ENCODE data around the gene SLC2A10.

The SLC2A10 gene

GRCh38 chr20:46682063-46682821 is 27.2 kb upstream of the SLC2A10 start:
- DNase-seq: peak in 1 of 2 experiments; percentile 45

GRCh38 chr20:46683011-46683667 is 26.3 kb upstream of the SLC2A10 start:
- DNase-seq: no peak

GRCh38 chr20:46683668-46683938 is 25.8 kb upstream of the SLC2A10 start:
- DNase-seq: no peak

DNA sequence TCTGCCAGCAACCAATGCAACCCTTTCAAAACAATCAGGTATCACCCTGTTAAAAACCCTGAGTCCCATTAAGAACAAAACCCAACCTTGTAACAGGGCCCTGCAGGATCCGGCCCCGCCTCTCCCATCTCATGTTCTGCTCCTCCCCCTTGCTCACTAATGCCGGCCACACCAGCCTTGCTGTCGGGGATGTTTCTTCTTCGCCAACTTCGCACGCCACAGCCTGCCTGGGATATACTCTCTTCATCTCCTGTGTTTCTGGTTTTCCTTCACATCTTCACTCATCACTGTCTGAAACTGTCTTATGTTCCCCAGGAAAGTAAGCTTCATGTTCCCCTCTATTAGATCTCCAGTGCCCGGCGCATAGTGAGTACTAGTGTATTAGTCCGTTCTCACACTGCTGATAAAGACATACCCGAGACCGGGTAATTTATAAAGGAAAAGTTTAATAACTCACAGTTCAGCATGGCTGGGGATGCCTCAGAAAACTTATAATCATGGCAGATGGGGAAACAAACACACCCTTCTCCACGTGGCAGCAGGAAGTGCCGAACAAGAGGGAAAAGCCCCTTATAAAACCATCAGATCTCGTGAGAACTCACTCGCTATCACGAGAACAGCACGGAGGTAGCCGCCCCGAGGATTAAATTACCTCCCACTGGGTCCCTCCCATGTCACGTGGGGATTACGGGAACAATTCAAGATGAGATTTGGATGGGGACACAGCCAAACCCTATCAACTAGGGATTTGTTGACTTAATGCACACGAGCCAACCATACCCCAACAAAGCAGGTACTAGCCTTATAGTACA is 25.3 kb upstream of the SLC2A10 start:
- DNase-seq: peak; percentile 55 to 64

GRCh38 chr20:46688151-46689081 is 21.0 kb upstream of the SLC2A10 start:
- DNase-seq: peak in 1 of 2 experiments; percentile 51

GRCh38 chr20:46689082-46689753 is 20.2 kb upstream of the SLC2A10 start, which contains the start of gene TP53RK:
Gene TP53RK, minus strand, starts transcription at chr20:46689444. Its CDS starts 30 bp downstream, at chr20:46689414.
- DNase-seq: peak; percentile 89 to 96

DNA sequence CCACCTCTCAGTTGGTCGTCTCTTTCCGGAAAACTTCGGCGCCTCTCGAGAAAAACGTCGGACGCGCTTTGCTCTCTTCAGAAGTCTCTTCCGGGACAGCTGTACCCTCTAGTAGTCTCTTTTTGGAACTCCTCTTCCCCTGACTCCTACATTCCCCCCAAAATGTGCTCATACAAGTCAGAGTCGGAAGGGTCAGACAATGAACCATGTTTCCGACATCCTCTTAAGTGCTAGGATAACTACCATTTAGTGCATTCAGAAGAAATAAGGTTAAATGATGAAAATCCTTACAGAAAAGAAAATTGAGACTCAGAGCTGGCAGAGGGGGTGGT is 19.7 kb upstream of the SLC2A10 start:
- DNase-seq: no peak

GRCh38 chr20:46690219-46691106 is 19.0 kb upstream of the SLC2A10 start:
- DNase-seq: no peak

GRCh38 chr20:46691196-46691595 is 18.3 kb upstream of the SLC2A10 start:
- no peak for DNase-seq

DNA sequence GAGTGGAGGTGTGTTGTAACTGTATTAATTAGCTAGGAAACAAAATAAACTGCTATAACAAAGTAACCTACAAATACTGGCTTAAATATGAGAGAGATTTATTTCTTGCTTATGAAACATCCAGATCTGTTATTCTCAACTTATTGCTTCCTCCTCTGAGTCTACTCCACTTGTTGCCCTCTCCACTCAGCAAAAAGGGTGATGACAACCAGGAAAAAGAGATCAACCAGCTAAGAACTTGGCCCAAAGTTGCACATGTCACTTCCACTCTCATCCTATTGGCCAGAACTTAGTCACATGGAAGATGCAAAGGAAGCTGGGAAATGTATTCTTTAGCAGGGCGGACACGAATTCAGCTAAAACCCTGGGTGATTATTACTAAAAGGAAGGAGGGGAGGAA is 15.0 kb upstream of the SLC2A10 start:
- peak in 1 of 2 experiments; percentile 19 for DNase-seq

- peak; percentile 60 to 83 for DNase-seq
These were observed 13.6 kb upstream of the SLC2A10 start for GRCh38 chr20:46695892-46696291.

DNA sequence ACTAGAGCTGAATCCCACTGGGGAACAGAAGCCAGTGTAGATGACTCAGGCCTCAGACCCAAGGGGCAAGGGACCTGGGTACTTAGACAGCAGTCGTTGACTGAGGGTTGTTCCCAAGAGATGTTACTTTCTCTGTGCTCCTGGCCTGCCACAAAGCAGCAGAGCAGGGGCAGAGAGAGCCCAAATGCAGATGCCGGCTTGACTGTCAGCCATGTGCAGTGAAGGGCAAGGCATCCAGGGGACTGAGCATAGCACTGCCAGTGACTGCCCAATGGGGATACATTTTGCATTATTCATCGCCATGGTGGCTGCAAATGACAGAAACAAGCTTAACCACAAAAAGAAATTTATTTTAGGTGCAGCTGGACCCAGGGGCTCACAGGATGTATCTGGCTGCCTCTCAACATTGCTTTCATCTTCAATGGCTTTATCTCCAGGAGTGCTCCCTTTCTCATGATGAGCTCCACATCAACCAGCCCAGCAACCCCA is 12.6 kb upstream of the SLC2A10 start:
- no peak for DNase-seq

GRCh38 chr20:46698788-46699187 is 10.7 kb upstream of the SLC2A10 start:
- no peak for DNase-seq

- peak; percentile 48 to 60 for DNase-seq
These were observed 9.6 kb upstream of the SLC2A10 start for GRCh38 chr20:46699651-46700359.

GRCh38 chr20:46700481-46700880 is 9.0 kb upstream of the SLC2A10 start:
- no peak for DNase-seq

- DNase-seq: no peak
These were observed 8.4 kb upstream of the SLC2A10 start for GRCh38 chr20:46701057-46701456.

DNA sequence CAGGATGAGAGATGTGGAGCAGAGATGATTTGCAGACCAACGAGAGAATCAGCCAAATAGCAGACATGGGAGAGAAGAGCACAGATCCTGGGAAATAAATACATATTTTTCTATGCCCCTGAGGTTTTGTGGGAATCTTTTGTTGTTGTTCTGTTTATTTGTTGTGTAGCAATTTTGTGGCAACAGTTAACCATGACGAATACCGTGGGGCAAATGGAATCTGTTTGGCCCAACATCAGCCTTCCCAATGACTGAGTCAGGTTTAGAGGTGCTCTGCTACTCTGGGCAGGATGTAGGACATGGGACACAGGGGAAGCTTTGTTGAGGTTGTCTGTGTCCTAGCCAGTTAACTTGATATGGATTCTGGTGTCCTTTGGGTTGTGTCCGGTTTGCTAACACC is 7.9 kb upstream of the SLC2A10 start:
- DNase-seq: no peak

GRCh38 chr20:46701986-46702385 is 7.5 kb upstream of the SLC2A10 start:
- no peak for DNase-seq

DNA sequence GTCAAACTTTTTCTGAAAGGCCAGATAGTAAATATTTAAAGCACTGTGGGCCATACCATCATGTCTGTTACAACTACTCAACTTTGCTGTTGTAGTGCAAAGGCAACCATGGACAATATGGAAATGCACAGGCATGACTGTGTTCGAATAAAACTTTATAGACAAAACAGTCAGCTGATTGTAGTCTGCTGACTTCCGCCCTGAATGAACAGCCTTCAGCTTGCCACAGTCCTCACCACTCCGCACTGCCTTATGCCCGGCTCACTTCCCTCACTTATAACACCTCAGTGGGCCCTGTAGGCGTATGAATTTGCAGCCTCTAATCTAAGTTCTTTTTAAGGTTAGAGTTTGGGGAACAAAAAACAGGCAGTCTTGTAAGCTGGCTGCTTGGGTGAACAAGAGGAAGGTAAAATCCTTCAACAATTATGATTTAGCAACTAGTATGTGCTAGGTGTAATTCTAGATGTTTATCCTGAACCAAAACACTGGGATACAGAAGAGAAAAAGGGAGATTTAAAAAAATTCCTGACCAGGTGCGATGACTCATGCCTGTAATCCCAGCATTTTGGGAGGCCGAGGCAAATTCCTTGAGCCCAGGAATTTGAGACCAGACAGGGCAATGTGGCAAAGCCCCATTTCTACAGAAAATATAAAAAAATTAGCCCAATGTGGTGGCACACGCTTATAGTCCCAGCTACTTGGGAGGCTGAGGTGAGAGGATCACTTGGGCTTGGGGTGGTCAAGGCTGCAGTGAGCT is 6.8 kb upstream of the SLC2A10 start:
- no peak for DNase-seq
